Peyer's patch (tissue), 4 donors: ENCODE results near the gene SMARCD3.

ENCODE experiments used
- POLR2A ChIP-seq, 2 donors: fragments of 450-650 bp; IDR thresholded peaks; one replicate each; pipeline ENCODE4 v1.5.1; 2017; ENCODE audit warnings: antibody characterized with exemption in 2 of 2, mild to moderate bottlenecking in 2 of 2, moderate library complexity in 2 of 2
- TF ChIP-seq, protein P1 (sequence below), 6 experiments: fragments of 450-650 bp in 4 of 6; fragments of 200-600 bp in 2 of 6; sonication (generic) in 1 of 6; IDR thresholded peaks; one replicate each; pipeline ENCODE4 v1.5.1; 2017 to 2019; ENCODE audit warnings: antibody characterized with exemption in 6 of 6, mild to moderate bottlenecking in 3 of 6, moderate library complexity in 1 of 6

- TF ChIP-seq POLR2A (IDR thresholded peaks at IDR 0.05): no peak
- TF ChIP-seq, protein P1, sequence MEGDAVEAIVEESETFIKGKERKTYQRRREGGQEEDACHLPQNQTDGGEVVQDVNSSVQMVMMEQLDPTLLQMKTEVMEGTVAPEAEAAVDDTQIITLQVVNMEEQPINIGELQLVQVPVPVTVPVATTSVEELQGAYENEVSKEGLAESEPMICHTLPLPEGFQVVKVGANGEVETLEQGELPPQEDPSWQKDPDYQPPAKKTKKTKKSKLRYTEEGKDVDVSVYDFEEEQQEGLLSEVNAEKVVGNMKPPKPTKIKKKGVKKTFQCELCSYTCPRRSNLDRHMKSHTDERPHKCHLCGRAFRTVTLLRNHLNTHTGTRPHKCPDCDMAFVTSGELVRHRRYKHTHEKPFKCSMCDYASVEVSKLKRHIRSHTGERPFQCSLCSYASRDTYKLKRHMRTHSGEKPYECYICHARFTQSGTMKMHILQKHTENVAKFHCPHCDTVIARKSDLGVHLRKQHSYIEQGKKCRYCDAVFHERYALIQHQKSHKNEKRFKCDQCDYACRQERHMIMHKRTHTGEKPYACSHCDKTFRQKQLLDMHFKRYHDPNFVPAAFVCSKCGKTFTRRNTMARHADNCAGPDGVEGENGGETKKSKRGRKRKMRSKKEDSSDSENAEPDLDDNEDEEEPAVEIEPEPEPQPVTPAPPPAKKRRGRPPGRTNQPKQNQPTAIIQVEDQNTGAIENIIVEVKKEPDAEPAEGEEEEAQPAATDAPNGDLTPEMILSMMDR (IDR thresholded peaks at IDR 0.05): no peak
These were observed 2.2 kb downstream of the SMARCD3 start for GRCh38 chr7:151246102-151246850.
